ENCODE results near the gene SLC1A7.

SLC1A7 gene

DNA sequence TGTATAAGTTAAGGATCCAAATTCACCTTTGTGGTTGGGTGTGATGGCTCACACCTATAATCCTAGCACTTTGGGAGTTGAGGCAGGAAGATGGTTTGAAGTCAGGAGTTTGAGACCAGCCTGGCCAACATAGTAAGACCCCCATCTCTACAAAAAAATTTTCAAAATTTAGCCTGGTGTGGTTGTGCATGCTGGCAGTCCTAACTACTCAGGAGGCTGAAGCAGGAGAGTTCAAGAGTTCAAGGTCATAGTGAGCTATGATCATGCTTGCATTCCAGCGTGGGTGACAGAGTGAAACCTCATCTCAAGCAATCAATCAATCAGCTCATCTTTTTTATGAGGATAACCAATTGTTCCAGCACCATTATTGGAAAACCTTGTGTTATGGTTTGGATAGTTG is 16.5 kb upstream of the SLC1A7 start:
- no peak for DNase-seq

DNA sequence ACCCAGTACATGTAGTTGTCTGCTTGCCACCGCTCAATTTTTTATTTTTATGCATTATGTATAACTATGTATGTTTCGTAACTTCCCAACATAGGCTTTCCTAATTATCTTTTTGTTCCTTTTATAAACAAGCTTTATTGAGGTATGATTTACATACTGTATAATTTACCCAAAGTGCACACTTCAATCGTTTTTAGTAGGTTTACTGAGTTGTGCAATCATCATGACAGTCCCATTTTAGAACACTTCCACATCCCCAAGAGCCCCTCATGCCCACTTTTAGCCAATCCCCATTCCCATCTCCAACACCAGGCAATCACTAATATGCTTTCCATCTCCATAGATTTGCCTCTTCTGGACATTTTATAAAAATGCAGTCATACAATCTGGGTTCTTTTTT is 14.3 kb upstream of the SLC1A7 start:
- DNase-seq, result no peak

DNA sequence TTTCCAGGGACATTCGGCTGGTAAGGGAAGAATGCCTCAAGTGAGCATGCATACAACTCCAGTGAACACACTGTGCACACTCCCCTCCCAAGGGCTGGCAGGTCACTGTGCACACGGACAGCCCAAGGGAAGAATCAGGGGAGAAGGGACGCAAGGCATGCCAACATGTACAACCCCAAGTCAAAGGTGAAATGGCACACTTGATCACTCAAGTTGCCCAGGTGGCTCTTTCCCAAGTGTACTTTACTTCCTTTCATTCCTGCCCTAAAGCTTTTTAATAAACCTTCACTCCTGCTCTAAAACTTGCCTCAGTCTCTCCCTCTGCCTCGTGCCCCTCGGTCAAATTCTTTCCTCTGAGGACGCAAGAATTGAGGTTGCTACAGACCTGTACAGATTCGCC is 13.5 kb upstream of the SLC1A7 start:
- no peak for DNase-seq

DNA sequence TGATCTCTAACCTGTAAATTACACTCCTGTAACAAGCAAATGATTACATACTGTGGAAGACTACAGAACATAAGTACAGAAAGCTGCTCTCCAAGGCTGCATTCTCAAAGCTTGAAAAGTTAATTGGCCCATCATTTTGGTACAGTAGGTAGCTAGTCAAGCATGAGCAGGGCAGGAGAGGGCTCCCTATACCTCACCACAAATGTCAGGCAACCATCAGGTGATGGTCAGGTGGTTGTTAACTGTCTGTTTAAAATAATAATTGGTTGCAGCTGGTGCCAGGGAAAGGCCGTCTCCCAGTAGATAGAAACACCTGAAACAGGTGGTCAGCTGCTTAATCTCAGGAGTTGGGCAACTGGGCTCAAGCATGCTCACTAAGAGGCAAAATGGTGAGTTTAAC is 13.1 kb upstream of the SLC1A7 start:
- no peak for DNase-seq

DNA sequence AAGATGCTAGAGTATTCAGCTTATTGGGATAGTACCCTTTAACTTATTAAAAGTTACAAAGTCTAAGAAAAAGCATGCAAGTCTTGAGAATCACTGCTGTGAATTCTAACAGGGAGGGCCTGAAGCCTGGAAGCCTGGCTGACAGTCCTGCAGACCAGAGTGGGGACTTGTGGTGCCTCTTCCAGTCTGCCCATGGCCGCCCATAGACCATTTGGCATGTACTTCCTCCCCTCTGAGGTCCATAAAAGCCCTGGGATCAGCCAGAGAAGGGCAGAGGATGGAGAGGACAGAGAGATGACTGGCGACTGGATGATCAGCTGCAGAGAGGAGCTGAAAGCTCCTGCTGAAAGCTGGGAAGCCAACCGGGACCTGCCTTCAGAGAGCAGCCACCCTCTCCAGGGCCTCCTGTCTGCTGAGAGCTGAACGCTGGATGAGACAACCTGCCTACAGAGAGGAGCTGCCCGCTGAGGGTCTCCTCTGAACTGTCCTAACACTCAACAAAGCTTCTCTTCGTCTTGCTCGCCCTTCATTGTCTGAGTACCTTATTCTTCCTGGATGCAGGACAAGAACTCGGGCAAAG is 12.5 kb upstream of the SLC1A7 start:
- no peak for DNase-seq

DNA sequence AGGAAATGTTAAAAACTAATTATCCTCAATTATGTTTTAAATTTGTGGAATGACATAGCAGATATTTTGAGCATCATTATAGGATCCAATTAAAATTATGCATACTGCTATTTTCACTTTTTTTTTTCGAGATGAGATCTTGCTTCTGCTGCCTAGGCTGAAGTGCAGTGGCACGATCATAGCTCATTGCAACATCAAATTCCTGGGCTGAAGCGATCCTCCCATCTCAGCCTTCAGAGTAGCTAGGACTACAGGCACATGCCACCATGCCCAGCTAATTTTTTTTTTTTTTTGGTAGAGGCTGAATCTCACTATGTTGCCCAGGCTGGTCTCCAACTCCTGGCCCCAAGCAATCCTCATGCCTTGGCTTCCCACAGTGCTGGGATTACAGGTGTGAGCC is 11.3 kb upstream of the SLC1A7 start:
- DNase-seq, result no peak

DNA sequence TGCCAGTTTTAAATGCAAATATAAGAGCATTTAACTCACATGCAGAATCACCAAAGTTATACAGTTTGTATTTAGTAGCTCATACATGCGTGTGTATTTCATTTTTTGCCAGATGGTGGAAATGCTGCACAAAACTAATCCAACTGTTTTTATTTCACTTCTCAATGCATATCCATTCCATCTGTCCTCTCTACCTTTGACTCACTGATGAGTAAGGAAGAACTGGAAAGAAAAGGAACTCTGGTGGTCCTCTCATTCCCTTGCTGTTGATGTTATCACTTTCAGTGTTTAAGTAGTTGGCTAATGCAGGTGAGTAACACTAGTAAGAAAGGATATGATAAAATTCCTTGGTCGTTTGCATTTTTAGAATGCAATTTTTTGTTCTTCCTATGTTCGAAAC is 5.7 kb upstream of the SLC1A7 start:
- DNase-seq, result no peak

DNA sequence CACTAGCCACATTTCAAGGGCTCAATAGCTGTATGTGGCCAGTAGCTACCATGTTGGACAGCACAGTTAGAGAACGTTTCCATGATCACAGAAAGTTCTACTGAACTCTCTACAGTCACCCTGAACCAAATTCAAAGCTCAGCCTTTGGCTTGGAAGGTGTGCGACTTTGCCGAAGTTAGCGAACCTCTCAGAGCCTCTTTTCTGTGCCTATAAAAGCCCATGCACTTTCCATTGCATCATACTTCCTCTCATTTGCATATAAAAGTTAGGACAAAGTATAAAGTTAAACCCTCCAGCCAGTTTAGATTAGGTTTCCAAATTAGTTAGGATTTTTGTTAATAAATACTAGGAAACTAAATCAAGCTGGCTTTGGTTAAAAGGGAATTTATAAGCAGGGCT is 4.7 kb upstream of the SLC1A7 start:
- no peak for DNase-seq

DNA sequence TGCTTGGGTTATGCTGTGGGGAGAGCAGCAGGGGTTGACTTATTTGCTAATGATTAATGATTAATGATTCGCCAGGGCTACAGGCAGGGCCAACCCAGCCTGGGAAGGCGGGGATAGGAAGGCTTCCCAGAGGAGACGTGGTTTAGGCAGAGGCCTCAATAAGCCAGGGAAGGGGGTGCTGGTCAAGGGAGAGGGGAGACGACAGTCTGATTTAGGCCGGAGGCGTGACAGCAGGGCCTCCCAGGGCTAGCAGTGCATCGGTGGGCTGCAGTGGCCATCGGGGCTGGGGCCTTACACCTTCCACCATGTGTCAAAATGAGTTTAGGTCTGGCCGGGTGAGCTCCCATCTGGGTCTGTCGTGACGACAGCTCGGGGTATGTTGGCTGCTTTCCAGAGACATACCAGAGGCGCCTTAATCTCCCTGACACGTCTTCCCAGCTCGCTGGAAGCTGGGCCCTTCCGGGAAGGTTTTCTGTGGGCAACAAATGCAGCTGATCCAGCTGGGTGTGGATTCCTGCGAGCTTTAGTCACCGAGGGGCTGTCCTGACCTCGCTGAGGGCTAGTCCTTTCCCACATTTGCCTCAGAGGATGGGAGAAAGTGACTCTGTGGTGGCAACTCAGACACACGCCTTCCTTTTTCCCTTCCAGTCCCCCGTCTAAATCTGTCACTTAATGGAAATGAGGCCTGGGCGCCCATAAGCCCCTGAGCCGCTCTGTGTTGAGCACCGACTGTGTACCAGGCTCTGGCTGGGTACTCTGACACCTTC is 3.7 kb upstream of the SLC1A7 start:
- DNase-seq, result peak; percentile 98

DNA sequence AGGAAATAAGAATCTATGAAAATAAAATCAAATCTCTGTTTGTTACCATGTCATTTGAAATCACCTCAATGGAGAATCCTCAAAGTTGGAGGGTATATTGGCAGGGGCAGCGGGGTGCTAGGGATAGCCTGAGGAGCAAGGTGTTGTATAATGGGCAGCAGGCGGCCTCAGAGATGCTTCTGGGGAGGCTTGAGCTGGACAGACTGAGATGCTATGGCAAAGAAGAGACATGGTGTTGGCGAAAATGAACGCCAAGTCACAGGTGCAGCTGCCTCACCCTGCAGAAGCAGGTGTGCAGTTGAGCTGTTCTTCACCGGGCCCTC is 3.1 kb upstream of the SLC1A7 start:
- DNase-seq, result no peak

DNA sequence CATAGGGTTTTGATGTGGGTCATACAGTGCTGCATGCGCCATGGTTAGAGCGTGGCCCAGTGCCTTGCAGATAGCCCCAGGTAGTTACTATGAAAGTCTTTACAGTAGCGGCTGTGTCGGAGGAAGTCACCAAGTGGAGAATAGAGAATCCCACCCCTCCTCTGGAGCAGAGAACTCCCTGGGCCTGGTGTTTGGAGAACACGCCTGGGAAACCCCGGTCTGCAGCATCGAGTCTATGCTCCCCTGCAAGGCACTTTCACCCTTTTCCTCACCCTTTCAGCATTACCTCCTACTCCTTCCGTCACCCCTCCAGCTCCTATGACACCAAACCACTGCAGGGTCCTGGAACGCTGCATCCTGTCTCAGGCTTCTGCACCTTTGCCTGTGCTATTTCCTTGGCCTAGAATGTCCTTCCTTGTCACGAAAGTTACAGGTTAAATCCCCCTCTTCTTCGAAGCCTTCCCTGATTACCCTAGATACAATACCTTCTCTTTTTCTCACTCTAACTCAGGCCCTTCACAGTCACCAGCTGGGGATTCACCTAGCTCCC is 2.7 kb upstream of the SLC1A7 start:
- no peak for DNase-seq

DNA sequence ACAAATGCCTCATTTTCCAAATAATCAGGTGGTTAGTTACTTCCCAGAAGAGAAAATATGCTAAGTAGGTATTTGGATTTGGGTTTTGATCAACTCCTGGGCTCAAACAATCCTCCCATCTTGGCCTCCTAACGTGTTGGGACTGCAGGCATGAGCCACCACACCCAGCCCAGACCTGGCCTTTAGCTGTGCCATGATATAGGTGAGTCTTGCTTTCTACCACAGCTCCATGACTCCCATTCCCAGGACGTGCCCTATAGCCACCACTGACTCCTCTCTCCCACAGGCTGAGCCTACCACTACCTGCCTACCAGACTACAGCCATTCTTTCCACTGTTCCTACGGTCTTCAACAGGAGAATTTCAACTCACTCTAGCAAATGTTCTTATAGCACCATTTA is 1.8 kb upstream of the SLC1A7 start:
- no peak for DNase-seq

DNA sequence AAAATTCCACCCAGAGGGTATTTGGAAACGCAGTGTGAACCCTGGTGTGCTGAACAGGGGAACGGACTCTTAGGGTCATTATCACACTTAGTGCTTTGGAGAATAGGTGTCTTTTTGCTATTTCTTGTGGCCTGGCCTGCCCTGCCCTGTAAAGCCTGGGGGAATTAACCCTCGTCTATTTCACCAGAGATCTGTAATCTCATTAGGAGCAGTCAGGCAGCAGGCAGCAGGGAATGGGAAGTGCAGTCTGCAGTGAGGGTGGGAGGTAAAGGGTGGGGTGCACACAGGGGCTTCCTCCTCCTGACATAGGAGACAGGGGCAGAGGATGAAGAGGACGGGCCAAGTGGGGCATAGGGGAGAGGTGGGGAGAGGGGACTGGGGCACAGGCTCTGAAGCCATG is 1.1 kb upstream of the SLC1A7 start:
- no peak for DNase-seq

DNA sequence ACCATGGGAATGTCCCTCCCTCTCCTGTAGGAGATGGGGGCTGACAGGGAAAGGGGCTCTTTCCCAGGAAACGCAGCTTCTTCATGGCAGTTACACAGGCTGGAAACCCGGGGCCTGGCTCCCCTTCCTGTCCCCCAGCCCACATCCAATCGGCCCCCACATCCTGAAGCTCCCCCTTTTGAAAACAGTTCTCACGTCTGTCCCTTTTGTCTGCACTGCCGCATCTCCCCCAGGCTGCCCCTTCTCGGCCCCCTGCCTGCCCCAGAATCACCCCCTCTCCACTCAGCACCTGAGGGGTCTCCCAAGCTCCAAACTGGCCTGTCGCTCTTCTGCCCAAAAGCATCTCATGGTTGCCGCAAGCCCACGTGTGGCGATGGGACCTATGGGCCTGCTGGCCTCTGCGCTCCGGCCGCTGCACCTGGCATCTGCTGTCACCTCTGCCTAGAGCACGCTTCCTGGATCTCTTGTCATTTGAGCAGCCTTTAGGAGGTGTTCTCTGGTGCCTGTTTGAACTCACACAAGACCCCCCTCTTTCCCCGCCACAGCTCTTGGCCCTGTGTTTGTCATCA is 867 bp downstream of the SLC1A7 start:
- peak; percentile 45 for DNase-seq

DNA sequence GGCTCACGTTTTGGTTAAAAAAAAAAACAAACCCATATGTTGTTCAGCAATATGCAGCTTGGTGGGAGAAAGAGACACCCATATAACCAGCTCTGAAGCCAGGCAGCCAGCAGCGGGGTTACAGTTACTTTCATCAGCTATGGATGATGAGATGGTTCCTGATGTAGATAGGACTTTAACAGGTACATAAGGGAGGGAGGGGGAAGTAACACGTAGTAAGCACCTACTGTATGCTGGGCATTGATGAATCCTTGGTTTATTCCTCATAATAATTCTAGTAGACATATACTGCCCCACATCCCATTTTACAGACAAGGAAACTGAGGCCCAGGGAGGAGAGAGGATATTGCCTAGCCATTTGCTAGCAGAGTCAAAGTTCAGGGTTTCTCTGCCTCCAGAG is 2.0 kb downstream of the SLC1A7 start:
- DNase-seq, result peak; percentile 4

DNA sequence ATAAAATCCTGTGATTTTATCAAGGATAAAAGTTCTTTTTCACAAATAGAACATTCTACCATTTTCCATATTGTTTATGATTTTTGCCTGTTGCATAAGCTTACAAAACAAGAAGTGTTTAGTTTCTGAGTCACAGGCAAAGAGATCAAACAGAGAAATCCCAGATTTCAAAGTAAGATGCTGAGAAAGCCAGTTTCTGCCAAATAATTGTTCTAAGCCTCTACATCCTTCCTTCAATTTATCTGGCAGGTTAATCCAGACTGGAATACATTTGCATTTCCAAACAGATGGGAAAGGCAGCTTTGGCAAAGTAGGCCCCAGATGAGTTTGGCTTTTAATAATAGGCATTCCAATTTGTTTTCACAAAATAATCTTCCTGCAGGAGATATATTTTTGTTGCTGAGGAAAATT is 2.5 kb downstream of the SLC1A7 start:
- DNase-seq, result no peak

DNA sequence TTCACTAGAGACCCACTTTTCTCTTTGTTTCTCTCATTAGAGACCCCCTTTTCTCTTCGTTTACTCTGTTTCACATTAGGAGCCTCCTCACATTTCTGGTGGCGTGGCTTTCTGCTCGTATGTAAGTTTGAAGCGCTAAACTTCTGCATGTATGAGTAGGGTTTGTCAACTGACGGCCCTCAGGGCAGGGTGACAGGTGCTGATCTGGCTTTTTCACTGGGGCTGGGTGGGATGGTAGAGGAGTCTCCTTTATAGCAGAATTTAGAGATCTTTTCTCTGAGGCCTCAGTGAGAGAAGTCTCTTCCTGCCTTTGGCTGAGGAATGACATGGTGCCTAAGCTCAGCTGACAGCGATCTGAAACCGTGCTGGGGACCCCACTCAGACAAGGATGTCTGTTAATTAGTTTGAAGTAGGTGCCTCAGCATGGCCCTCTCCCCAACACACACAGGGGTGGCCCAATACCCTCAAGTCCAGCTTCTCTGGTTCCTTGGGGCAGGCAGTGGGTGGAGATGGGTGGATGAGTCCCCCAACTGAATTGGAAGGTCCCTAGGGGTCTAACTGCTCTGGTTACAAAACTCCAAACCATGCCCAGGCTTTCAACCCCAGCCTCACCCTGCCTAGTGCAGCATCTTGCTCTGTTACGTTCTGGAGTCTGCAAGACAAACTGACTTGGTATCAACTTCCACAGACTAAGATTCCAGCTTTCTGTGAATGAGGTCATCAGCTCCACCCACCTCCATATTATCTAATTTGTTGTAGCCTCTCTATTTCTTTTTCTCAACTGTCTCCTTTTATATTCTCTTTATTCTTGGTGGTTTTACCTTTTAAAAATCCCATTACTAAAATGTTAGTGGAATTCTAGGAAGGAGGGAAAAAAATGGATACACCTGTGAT is 3.2 kb downstream of the SLC1A7 start:
- no peak for DNase-seq

DNA sequence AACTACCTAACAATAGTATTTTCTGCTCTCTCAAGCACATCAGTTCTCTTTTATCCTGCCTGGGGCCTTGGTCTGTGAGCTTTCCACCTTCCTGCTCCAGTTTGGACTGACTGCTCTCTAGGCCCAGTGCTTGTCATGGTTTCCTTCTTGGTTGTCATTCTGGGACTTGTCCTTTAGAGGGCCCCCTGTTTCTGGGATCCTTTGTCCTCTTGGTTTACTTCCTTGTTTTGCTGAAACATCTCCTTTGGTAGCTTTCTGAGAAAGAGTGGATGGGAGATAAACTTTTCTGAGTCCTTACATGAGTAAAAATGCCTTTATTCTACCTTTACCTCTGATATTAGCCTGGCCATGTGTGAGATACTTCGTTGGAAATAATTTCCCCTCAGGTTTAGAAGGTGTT is 4.7 kb downstream of the SLC1A7 start:
- DNase-seq, result no peak

DNA sequence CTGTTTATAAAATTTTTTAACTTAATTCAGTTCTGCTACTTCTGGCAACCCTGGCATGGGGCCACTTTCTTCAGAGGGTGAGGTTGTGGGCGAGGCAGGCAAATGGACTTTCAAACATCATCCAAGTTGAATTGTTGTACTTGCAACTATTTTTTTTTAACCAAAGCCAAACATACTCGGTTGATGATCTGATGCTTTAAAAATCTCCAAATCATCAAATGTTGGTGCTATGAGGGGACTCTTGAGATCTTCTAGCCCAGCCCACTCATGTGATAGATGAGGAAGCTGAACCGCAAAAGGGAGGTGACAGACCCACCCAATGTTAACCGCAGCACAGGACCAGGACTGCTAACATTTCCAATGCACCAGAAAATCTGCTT is 6.7 kb downstream of the SLC1A7 start:
- DNase-seq, result no peak

DNA sequence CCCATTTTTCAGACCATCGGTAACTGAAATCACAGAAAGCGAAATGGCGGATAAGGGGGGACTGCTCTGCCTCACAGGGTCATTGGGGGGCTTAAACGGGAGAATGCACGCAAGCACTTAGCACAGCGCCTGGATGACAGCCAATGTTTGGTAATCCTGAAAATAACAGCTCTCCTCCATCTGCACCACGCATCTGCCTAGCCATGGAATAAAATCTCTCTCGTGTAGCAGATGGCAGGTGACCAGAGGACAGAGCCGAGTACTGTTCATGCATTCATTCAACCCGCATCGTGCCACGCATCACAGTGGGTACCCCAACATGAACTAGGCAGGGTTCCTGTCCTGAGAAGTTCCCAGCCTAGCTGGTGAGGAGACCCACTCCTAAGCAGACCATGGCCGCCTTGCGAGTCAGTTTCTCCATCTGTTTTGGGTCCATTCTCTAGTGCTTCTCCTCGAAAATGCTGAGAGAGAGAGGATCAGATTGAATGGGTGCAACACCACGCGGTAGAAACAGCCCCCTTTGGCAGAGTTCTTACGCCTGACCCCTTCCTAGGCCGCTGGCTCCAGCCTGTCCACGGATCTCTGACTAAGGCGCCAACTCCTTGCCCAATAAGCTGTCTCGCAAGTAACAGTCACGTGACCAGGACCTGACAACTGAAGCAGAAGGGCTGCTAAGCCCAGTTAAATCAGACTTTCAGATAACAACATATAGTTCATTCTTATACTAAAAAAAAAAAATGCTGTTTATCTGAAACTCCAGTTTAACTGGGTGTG is 7.3 kb downstream of the SLC1A7 start:
- peak; percentile 40 for DNase-seq

DNA sequence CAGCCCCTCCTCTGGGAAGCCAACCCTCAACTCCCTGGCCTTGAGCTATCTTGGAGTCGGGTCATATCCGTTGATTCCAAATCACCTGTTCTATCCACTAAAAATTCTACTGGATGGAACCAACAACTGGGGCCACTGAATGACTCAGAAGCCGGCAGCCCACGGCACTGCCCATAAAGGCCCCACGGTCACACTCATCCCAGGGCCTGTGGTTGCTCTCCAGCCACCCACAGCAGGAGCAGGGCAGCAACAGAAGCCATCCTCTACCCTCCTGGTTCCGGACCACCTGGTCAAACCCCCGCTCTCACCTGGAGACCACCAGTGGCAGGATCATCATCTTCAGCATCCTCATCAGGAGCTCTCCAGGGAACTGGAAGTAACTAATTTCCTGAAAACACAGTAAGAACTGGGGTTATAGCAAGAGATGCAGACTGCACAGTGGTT is 8.4 kb downstream of the SLC1A7 start:
- peak; percentile 29 for DNase-seq

DNA sequence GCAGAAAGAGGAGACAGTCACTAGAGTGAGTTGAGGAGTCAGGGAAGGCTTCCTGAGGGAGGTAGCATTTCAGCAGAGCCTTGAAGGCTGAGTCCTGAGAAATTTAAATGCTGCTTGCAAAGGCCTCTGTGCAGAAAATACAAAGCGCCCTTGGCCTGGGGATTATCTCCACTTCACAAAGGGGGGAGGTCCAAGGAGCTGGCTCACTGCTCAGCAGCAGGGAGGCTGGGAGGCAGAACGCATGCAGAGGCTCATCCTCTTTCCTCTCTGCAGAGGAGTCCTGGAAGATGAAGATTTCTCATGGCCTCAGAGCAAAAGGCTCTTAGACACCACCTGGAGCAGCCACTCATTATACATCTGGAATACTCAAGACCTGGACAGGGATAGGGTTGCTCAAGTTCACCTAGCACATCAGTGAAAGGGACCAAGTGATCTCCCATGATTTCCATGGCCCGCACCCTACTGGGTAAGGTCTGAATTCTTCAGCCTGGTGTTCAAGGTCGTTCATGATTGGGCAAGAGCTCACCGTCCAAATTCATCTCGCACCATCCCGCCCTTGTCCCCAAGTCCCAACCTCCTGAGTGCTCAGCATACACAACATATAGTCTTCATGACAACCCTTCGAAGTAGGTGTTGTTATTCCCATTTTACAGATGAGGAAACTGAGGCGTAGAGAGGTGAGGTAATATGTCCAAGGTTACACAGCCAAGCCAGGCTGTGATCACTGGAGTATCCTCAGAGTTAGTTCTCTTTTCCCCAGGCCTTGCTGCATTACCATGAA is 9.0 kb downstream of the SLC1A7 start:
- peak; percentile 21 for DNase-seq

All from islet precursor cell (in vitro differentiated cells).